NK-92 (cell line): ENCODE measurements around the gene PNPT1.
A peak's percentile ranks its signal among the peaks of the same experiment; 100 is the strongest.
"Not testable (repeated sequence)": the region's sequence is repeated elsewhere in the genome, so short reads cannot be mapped to it uniquely, and the experiment has no call there.

Experiments used
- DNase-seq: peaks from one replicate; lab custom pipeline; 2025; ENCODE audit not compliant: unreplicated experiment; lab: John Stamatoyannopoulos, UW

The PNPT1 gene

DNA sequence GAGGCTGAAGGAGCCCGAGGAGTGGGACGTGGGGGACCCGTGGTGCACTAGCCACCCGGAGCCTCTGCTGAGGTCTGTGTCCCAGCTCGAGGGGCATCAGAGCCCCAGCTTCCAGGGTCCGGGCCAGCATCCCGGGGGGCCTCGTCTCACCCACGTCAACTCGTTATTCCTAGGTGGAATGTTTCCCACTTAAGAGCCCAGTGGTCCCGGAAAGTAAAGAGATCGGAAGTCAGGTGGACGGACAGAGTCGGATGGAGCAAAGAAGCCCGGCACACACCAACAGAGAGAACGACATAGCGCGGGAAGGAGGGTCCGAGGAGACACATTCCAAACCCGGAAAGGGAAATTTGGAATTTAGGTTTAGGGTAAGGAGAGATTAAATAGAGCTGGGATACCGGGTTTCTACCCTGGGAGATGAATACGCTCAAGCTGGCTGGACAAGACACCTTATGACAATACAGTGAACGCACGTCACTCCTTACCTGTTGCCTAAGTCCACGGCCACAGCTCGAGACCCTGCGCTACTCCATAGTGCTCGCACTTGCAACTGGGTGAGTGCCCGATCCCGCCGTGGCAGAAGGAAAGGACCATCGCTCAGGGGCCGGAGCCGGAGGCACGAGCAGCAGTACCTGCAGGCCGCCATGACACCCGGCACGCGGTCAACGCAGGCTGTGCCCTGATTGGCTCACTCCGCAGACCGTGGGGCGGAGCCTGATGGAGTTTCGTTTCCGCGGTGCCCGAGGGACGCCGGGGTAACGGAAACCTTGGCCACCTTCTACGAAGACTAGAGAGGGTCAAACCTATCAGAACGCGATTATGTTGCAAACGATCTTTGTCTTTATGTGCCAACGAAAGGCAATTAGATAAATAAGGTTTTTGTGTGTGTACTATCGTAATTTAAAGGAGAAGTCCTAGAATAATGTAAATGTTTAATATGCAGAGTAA lies at the start of gene PNPT1:
PNPT1 (minus strand) TSS at position 664 of the 945 bp plus-strand sequence; CDS start at position 643, 21 bp downstream.
- peak; percentile 19 for DNase-seq

DNA sequence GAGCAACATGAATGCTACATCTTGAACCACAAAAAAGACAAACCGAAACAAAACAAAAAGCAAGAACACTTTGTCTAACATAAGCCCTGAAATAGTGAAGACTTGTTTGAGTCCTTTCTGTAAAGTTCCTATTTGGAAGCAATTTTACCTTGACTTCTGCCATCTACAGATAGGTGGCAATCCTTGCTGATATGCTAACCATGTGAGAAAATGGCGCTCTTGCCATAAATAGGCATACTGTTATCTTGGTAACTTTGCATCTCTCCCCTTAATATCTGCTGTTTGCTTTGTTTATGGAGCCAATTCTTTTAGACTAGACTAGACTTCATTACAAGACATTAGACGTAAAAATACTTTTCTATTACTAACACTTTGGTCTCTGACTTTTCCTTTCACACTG lies 49.4 kb upstream of the PNPT1 start:
- no peak for DNase-seq

DNA sequence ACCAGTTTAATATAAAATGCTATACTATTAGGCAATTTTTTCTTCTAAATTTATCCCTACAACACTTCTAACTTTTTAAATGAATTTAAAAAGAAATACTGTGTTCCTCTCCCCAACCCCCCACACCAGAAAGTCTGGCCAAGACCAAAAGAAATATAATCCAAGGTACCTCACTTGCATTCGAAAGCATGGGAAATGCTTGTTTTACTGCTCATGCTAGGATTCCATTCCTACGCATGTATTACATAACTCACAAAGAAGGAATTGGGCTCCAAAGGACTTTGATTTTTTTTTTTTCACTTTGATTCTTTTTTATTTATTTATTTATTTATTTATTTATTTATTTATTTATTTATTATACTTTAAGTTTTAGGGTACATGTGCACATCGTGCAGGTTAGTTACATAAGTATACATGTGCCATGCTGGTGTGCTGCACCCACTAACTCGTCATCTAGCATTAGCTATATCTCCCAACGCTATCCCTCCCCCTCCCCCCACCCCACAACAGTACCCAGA lies 42.4 kb upstream of the PNPT1 start:
- DNase-seq = not testable (repeated sequence)

GRCh38 chr2:55734726-55735125 lies 41.1 kb upstream of the PNPT1 start:
- no peak for DNase-seq

GRCh38 chr2:55733335-55733734 lies 39.7 kb upstream of the PNPT1 start:
- DNase-seq = no peak

DNA sequence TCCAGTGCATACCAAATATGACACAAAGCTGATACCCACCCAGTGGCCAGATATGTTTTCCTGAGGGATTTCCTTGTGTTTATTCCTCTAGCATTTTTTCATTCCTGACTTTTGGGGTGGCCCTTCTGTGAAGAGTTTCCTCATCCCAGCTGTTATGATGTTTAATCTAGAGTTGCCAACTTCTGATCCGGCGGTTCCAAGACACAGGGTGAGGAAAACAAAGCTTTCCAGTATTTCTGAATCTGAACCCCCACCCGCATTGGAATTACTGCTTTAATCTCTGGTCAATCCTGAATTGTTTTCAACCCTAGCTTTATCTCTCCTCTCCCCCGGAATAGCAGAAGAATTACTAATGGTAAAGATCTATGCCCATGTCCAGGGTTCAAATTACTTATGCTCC lies 39.2 kb upstream of the PNPT1 start:
- DNase-seq = no peak

DNA sequence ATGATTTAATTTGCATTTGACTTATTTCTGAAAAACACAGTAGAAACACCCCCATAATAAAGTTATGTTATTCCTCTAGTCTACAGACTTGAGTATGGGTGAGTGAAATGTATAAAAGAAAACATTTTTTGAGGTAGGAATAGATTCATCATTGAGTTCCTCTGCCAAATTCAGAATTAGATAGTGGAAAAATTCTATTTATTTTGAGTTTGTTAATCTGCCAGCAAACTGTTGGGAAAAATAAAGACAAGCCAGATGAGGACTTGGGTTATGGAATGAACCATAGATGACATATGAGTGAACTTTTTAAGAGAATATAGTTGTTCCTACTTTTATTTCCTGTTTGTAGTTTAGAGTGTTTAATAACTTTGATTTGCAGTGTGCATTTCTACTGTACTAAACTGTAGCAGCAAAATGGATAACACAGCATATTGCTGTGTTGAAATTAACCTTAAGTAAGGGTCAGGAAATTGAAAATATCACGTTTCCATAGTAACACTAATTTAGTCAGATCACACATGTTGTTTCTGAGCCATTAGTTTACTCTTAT lies 35.6 kb upstream of the PNPT1 start:
- DNase-seq = no peak

GRCh38 chr2:55721596-55722215 lies 28.1 kb upstream of the PNPT1 start:
- no peak for DNase-seq

DNA sequence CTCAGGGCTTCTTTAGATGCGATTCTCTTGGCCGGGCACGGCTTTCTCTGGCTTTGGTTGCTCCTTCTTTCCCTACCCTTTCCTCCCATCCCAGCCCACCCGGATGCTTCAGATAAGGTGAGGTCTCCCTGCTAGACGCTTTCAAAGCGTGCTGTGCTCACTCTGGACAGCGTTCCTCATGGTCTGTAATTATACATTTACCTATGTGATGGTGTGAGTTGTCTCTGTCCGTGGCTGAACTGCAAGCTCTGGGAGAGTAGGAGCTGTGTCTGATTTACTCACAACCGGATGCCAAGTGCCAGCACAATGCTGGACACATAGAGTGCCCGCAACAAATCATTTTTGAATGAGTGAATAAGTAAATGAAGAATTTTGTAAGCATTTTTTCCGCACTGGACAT lies 26.8 kb upstream of the PNPT1 start:
- no peak for DNase-seq

- no peak for DNase-seq
Measured at GRCh38 chr2:55719852-55720251, 26.2 kb upstream of the PNPT1 start.

DNA sequence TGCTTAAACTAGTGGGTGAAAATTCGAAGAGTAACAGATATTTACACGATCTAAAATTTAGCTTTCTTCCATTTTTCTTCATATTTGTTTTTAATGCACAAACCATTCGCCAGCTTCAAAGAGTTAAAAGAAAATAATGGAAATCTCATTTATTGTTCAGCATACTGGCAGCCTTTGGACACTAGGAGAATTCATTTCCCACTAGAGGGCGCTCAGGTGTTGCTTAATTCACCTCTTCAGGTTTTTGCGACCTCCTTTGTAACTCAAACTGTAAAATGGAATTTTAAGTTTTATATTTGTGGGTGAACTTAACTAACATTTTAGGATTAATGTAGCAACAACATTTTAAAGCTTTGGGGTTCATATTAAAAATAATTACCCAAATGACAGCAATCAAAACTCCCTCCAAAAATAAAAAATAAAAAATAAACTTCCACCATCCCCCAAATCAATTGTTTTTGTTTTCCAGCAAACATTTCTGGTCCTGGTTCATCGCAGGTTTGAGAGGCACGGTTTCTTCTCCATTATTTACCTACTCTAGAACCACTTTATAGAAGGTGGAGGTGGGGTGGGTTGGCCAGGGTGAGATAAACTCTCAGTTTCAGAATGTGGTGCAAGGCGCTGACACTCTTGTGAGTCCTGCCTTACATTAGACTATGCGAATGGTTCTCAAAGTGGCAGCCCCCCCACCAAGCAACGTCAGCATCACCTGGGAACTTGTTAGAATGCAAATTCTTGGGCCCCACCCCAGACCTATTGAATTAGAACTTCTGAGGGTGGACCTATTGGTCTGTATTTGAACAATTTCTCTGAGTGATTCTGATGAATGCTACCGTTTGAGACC lies 24.7 kb upstream of the PNPT1 start:
- DNase-seq = no peak

GRCh38 chr2:55715626-55716025 lies 22.0 kb upstream of the PNPT1 start:
- no peak for DNase-seq

GRCh38 chr2:55715178-55715577 lies 21.5 kb upstream of the PNPT1 start:
- not testable (repeated sequence) for DNase-seq

- DNase-seq = no peak
Measured at GRCh38 chr2:55712477-55713060, 18.9 kb upstream of the PNPT1 start.

DNA sequence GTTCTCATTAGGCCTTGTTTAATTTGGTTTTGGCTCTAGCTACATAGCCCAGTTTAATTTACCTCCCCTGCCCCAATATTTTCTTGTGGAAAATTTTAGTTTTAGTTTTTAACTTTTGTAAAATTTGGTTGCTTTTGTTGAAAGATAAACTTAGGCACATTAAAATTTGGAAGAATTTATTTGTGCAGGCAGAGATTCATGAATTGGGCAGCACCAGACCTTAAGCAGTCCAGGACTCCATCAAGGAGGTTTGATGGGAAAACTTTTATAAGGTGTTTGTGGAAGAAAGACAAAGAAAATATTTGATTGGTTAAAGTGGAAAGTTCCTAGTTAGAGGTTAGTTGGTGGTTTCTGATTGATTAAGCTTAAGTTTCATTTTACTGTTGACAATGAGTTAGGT lies 16.4 kb upstream of the PNPT1 start:
- no peak for DNase-seq

DNA sequence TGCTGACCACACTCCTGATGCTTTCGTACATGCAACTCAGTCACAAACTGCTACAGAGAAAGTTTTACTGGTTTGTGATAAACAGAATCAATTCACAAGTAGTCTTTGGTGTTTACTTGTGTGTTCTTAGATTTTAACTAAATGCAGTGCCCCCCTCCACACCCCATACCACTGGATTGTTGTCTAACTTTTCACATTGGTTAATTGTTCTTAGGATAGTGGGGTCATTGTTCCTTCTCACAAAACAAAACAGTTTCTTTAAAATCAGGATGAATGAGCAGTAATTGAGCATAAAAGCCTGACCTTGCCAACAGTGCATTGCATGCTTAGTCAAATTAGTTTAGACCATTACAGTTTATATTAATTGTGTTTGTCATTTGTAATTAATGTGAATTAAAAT lies 14.1 kb upstream of the PNPT1 start:
- DNase-seq = no peak

- DNase-seq = not testable (repeated sequence)
Measured at GRCh38 chr2:55706258-55706657, 12.6 kb upstream of the PNPT1 start.

DNA sequence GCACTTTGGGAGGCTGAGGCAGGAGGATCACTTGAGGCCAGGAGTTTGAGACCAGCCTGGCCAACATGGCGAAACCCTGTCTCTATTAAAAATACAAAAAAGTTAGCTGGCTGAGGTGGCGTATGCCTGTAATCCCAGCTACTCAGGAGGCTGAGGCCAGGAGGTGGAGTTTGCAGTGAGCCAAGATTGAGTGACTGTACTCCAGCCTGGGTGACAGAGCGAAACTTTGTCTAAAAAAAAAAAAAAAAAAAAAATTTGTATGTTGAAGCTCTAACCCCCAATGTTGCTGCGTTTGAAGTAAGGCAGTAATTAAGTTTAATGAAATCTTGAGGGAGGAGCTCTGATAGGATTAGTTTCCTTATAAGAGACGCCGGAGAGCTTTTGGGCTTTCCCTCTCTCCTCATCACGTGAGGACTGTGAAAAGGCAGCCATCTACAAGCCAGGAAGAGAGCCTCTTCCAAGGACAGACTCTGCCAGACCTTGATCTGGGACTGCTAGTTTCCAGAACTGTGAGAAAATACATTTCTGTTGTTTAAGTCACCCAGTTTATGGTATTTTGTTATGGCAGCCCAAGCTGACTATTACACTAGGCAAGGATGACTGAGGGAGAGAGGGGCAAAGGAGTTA lies 11.5 kb upstream of the PNPT1 start:
- no peak for DNase-seq

GRCh38 chr2:55703350-55703749 lies 9.7 kb upstream of the PNPT1 start:
- no peak for DNase-seq

GRCh38 chr2:55692740-55693139 lies 904 bp downstream of the PNPT1 start:
- DNase-seq = not testable (repeated sequence)
